Middle frontal gyrus (tissue), 1 donor: ENCODE measurements around the gene PPP1R3F.
"Not testable (repeated sequence)": the region's sequence is repeated elsewhere in the genome, so short reads cannot be mapped to it uniquely, and the experiment has no call there.

Experiments
- DNase-seq: peaks from one replicate; pipeline ENCODE4 v3.0.0-alpha.2; 2015; ENCODE audit warnings: low spot score; ENCODE audit errors: extremely low spot score

Gene PPP1R3F

GRCh38 chrX:49270249-49270921 is 792 bp downstream of the PPP1R3F start:
- no peak for DNase-seq

- DNase-seq, result no peak
Measured at GRCh38 chrX:49271341-49271740, 1.7 kb downstream of the PPP1R3F start.

GRCh38 chrX:49272421-49272820 is 2.8 kb downstream of the PPP1R3F start:
- DNase-seq, result no peak

GRCh38 chrX:49273181-49273727 is 3.7 kb downstream of the PPP1R3F start:
- no peak for DNase-seq

- DNase-seq, result no peak
Measured at GRCh38 chrX:49276207-49276606, 6.6 kb downstream of the PPP1R3F start.

GRCh38 chrX:49276671-49277534 is 7.3 kb downstream of the PPP1R3F start:
- no peak for DNase-seq

GRCh38 chrX:49277535-49277830 is 7.9 kb downstream of the PPP1R3F start:
- DNase-seq, result no peak

GRCh38 chrX:49278081-49278480 is 8.5 kb downstream of the PPP1R3F start:
- no peak for DNase-seq

GRCh38 chrX:49282647-49283011 is 13.0 kb downstream of the PPP1R3F start:
- no peak for DNase-seq

- DNase-seq, result no peak
Measured at GRCh38 chrX:49284212-49284611, 14.6 kb downstream of the PPP1R3F start.

- DNase-seq, result no peak
Measured at GRCh38 chrX:49286136-49286535, 16.5 kb downstream of the PPP1R3F start.

GRCh38 chrX:49286581-49286980 is 17.0 kb downstream of the PPP1R3F start:
- DNase-seq, result no peak

- no peak for DNase-seq
Measured at GRCh38 chrX:49287665-49288064, 18.1 kb downstream of the PPP1R3F start.

GRCh38 chrX:49290215-49290614 is 20.6 kb downstream of the PPP1R3F start:
- DNase-seq, result no peak

GRCh38 chrX:49291615-49292337 is 22.2 kb downstream of the PPP1R3F start:
- DNase-seq, result no peak

GRCh38 chrX:49292400-49293362 is 23.1 kb downstream of the PPP1R3F start:
- no peak for DNase-seq

GRCh38 chrX:49299293-49299692 is 29.7 kb downstream of the PPP1R3F start:
- not testable (repeated sequence) for DNase-seq

GRCh38 chrX:49300703-49301102 is 31.1 kb downstream of the PPP1R3F start:
- no peak for DNase-seq

- no peak for DNase-seq
Measured at GRCh38 chrX:49303346-49303745, 33.8 kb downstream of the PPP1R3F start, which contains the start of gene GAGE10. Gene GAGE10 (plus strand): TSS chrX:49303646. CDS start chrX:49304860, 1,214 bp downstream.

GRCh38 chrX:49307775-49308174 is 38.2 kb downstream of the PPP1R3F start:
- DNase-seq, result not testable (repeated sequence)
